GM21723 (cell line): ENCODE measurements around the gene MAD2L1.

Experiments used
- ATAC-seq: cut with Tn5 transposase; IDR thresholded peaks from one replicate; pipeline ENCODE4 v1.9.1; 2021; ENCODE audit warnings: mild to moderate bottlenecking, moderate library complexity; ENCODE audit not compliant: unreplicated experiment

The MAD2L1 gene

GRCh38 chr4:120062663-120063195, 3.9 kb downstream of the MAD2L1 start:
- no peak for ATAC-seq

- ATAC-seq = no peak
These were observed 7.6 kb downstream of the MAD2L1 start for GRCh38 chr4:120059036-120059435.

- ATAC-seq = no peak
These were observed 9.2 kb downstream of the MAD2L1 start for GRCh38 chr4:120057416-120057815.

GRCh38 chr4:120056246-120056645, 10.4 kb downstream of the MAD2L1 start:
- ATAC-seq = no peak

GRCh38 chr4:120055795-120056194, 10.9 kb downstream of the MAD2L1 start:
- no peak for ATAC-seq

- no peak for ATAC-seq
These were observed 11.5 kb downstream of the MAD2L1 start for GRCh38 chr4:120055162-120055561.

- peak; percentile 59 for ATAC-seq
These were observed 12.7 kb downstream of the MAD2L1 start for GRCh38 chr4:120053911-120054310.

GRCh38 chr4:120052856-120053255, 13.8 kb downstream of the MAD2L1 start:
- ATAC-seq = no peak

GRCh38 chr4:120051253-120051652, 15.4 kb downstream of the MAD2L1 start:
- no peak for ATAC-seq

GRCh38 chr4:120049732-120050494, 16.7 kb downstream of the MAD2L1 start:
- peak; percentile 94 for ATAC-seq

- ATAC-seq = no peak
These were observed 22.8 kb downstream of the MAD2L1 start for GRCh38 chr4:120043828-120044227.

GRCh38 chr4:120037411-120037810, 29.2 kb downstream of the MAD2L1 start:
- ATAC-seq = no peak

GRCh38 chr4:120034913-120035312, 31.7 kb downstream of the MAD2L1 start:
- ATAC-seq = no peak

GRCh38 chr4:120026853-120027252, 39.8 kb downstream of the MAD2L1 start:
- ATAC-seq = no peak

- no peak for ATAC-seq
These were observed 41.1 kb downstream of the MAD2L1 start for GRCh38 chr4:120025516-120025915.

- no peak for ATAC-seq
These were observed 47.9 kb downstream of the MAD2L1 start for GRCh38 chr4:120018786-120019185.

- ATAC-seq = no peak
These were observed 48.5 kb downstream of the MAD2L1 start for GRCh38 chr4:120017939-120018692.

GRCh38 chr4:120011725-120012124, 54.9 kb downstream of the MAD2L1 start:
- no peak for ATAC-seq

- ATAC-seq = no peak
These were observed 56.0 kb downstream of the MAD2L1 start for GRCh38 chr4:120010646-120011045.

GRCh38 chr4:120009731-120010130, 56.9 kb downstream of the MAD2L1 start:
- no peak for ATAC-seq

GRCh38 chr4:120008957-120009356, 57.7 kb downstream of the MAD2L1 start:
- no peak for ATAC-seq

- no peak for ATAC-seq
These were observed 58.7 kb downstream of the MAD2L1 start for GRCh38 chr4:120007896-120008436.
